Activated T-cell treated with anti-CD3 and anti-CD28 coated beads for 48 hours (primary cell): Measurements from ENCODE around the gene SLC5A10.
"Not testable (repeated sequence)": the region's sequence is repeated elsewhere in the genome, so short reads cannot be mapped to it uniquely, and the experiment has no call there.

Experiments used
- DNase-seq: peaks from one replicate; pipeline ENCODE4 v3.0.0-alpha.2; 2020; ENCODE audit warnings: low read depth

The SLC5A10 gene

GRCh38 chr17:18947866-18948265 is 4.1 kb upstream of the SLC5A10 start:
- DNase-seq = no peak

- no peak for DNase-seq
These were observed 3.4 kb upstream of the SLC5A10 start for GRCh38 chr17:18948476-18949006.

GRCh38 chr17:18949566-18949965 is 2.4 kb upstream of the SLC5A10 start:
- no peak for DNase-seq

GRCh38 chr17:18950346-18950745 is 1.6 kb upstream of the SLC5A10 start:
- DNase-seq = no peak

GRCh38 chr17:18950944-18951905 is 740 bp upstream of the SLC5A10 start:
- no peak for DNase-seq

- no peak for DNase-seq
These were observed 1.3 kb downstream of the SLC5A10 start for GRCh38 chr17:18953231-18953728.

- no peak for DNase-seq
These were observed 2.4 kb downstream of the SLC5A10 start for GRCh38 chr17:18954321-18954720.

- no peak for DNase-seq
These were observed 3.0 kb downstream of the SLC5A10 start for GRCh38 chr17:18955009-18955408.

- DNase-seq = not testable (repeated sequence)
These were observed 4.1 kb downstream of the SLC5A10 start for GRCh38 chr17:18956021-18956420.

GRCh38 chr17:18956581-18956980 is 4.6 kb downstream of the SLC5A10 start:
- DNase-seq = no peak

GRCh38 chr17:18957831-18958230 is 5.9 kb downstream of the SLC5A10 start:
- no peak for DNase-seq

- no peak for DNase-seq
These were observed 6.6 kb downstream of the SLC5A10 start for GRCh38 chr17:18958611-18959010.

GRCh38 chr17:18959071-18959844 is 7.3 kb downstream of the SLC5A10 start:
- no peak for DNase-seq

- DNase-seq = no peak
These were observed 7.9 kb downstream of the SLC5A10 start for GRCh38 chr17:18959845-18960240.

- no peak for DNase-seq
These were observed 8.3 kb downstream of the SLC5A10 start for GRCh38 chr17:18960241-18960665.

GRCh38 chr17:18960803-18961511 is 9.0 kb downstream of the SLC5A10 start:
- DNase-seq = peak; percentile 80

- DNase-seq = peak; percentile 34
These were observed 9.9 kb downstream of the SLC5A10 start for GRCh38 chr17:18961634-18962493.

- no peak for DNase-seq
These were observed 10.5 kb downstream of the SLC5A10 start for GRCh38 chr17:18962494-18962815.

- DNase-seq = no peak
These were observed 11.4 kb downstream of the SLC5A10 start for GRCh38 chr17:18963126-18964017.

GRCh38 chr17:18964018-18964351 is 12.0 kb downstream of the SLC5A10 start:
- DNase-seq = no peak
